HG03108 (cell line): Measurements from ENCODE around the gene CCDC182.

Experiments
- ATAC-seq: cut with Tn5 transposase; IDR thresholded peaks from one replicate; pipeline ENCODE4 v1.9.1; 2021; ENCODE audit warnings: moderate library complexity; ENCODE audit not compliant: unreplicated experiment

Gene CCDC182

GRCh38 chr17:57745242-57745641, at the start of gene CCDC182:
Gene CCDC182, minus strand, starts transcription at chr17:57745299. Its CDS starts 27 bp downstream, at chr17:57745272.
- no peak for ATAC-seq

GRCh38 chr17:57794841-57795240, 49.7 kb upstream of the CCDC182 start:
- no peak for ATAC-seq

GRCh38 chr17:57788725-57789124, 43.6 kb upstream of the CCDC182 start:
- no peak for ATAC-seq

- no peak for ATAC-seq
Observed at GRCh38 chr17:57785022-57785421, 39.9 kb upstream of the CCDC182 start.

GRCh38 chr17:57784226-57784895, 39.3 kb upstream of the CCDC182 start:
- ATAC-seq: no peak

- ATAC-seq: no peak
Observed at GRCh38 chr17:57783338-57783742, 38.2 kb upstream of the CCDC182 start.

- ATAC-seq: no peak
Observed at GRCh38 chr17:57782647-57783337, 37.7 kb upstream of the CCDC182 start.

GRCh38 chr17:57782062-57782490, 37.0 kb upstream of the CCDC182 start:
- no peak for ATAC-seq

- ATAC-seq: no peak
Observed at GRCh38 chr17:57781386-57782061, 36.4 kb upstream of the CCDC182 start.

GRCh38 chr17:57779706-57780105, 34.6 kb upstream of the CCDC182 start:
- no peak for ATAC-seq

GRCh38 chr17:57778306-57778705, 33.2 kb upstream of the CCDC182 start:
- no peak for ATAC-seq

GRCh38 chr17:57776366-57776765, 31.3 kb upstream of the CCDC182 start:
- no peak for ATAC-seq

- ATAC-seq: no peak
Observed at GRCh38 chr17:57774872-57775271, 29.8 kb upstream of the CCDC182 start.

- no peak for ATAC-seq
Observed at GRCh38 chr17:57773557-57773956, 28.5 kb upstream of the CCDC182 start.

- no peak for ATAC-seq
Observed at GRCh38 chr17:57772774-57773173, 27.7 kb upstream of the CCDC182 start.

GRCh38 chr17:57767561-57767960, 22.5 kb upstream of the CCDC182 start:
- ATAC-seq: no peak

- no peak for ATAC-seq
Observed at GRCh38 chr17:57766318-57766943, 21.3 kb upstream of the CCDC182 start.

- ATAC-seq: no peak
Observed at GRCh38 chr17:57762452-57763395, 17.6 kb upstream of the CCDC182 start.

- no peak for ATAC-seq
Observed at GRCh38 chr17:57761887-57762286, 16.8 kb upstream of the CCDC182 start.

- ATAC-seq: no peak
Observed at GRCh38 chr17:57760046-57760445, 14.9 kb upstream of the CCDC182 start.
